SK-N-SH treated with all-trans-retinoic acid at 6 μM for 48 hours (cell line): ENCODE measurements around the gene IPO4.

Source experiments
- BACH2 ChIP-seq: fragments of 250-450 bp; sonication (Bioruptor Pico); IDR thresholded peaks from 2 replicates; pipeline ENCODE4 v1.9.0; 2021; ENCODE audit warnings: mild to moderate bottlenecking, borderline replicate concordance
- ESRRG ChIP-seq: fragments of 250-450 bp; sonication (Bioruptor Pico); IDR thresholded peaks from 2 replicates; pipeline ENCODE4 v1.6.1; 2021; ENCODE audit warnings: mild to moderate bottlenecking
- PATZ1 ChIP-seq: fragments of 250-450 bp; sonication (Bioruptor Pico); IDR thresholded peaks from 2 replicates; pipeline ENCODE4 v1.8.0; 2020; ENCODE audit warnings: mild to moderate bottlenecking, moderate library complexity, borderline replicate concordance
- POU6F1 ChIP-seq: fragments of 250-450 bp; sonication (Bioruptor Pico); IDR thresholded peaks from 2 replicates; pipeline ENCODE4 v1.8.0; 2021; ENCODE audit warnings: low read depth, mild to moderate bottlenecking, moderate library complexity, borderline replicate concordance
- RARB ChIP-seq: fragments of 250-450 bp; sonication (Bioruptor Pico); IDR thresholded peaks from 2 replicates; pipeline ENCODE4 v1.8.0; 2021; ENCODE audit warnings: mild to moderate bottlenecking, moderate library complexity
- SNAI2 ChIP-seq: fragments of 250-450 bp; sonication (Bioruptor Pico); IDR thresholded peaks from 2 replicates; pipeline ENCODE4 v1.5.0; 2020; ENCODE audit warnings: mild to moderate bottlenecking, moderate library complexity
- ZC3H10 ChIP-seq: fragments of 250-450 bp; sonication (Bioruptor Pico); IDR thresholded peaks from 2 replicates; pipeline ENCODE4 v1.5.1; 2021; ENCODE audit warnings: mild to moderate bottlenecking, moderate library complexity
- ZFP3 ChIP-seq: fragments of 250-450 bp; sonication (Bioruptor Pico); IDR thresholded peaks from 2 replicates; pipeline ENCODE4 v1.5.0; 2020; ENCODE audit warnings: mild to moderate bottlenecking, moderate library complexity
- ZFP30 ChIP-seq: fragments of 450-650 bp; formaldehyde crosslinking; IDR thresholded peaks from 2 replicates; pipeline ENCODE4 v1.5.0; 2022; ENCODE audit warnings: mild to moderate bottlenecking, moderate library complexity
- ZNF565 ChIP-seq: fragments of 450-650 bp; formaldehyde crosslinking; conservative IDR thresholded peaks from 2 replicates; pipeline ENCODE4 v1.5.0; 2020; ENCODE audit warnings: low read depth, mild to moderate bottlenecking, moderate library complexity
- ZNF70 ChIP-seq: fragments of 450-650 bp; formaldehyde crosslinking; IDR thresholded peaks from 2 replicates; pipeline ENCODE4 v1.5.0; 2020; ENCODE audit warnings: mild to moderate bottlenecking, moderate library complexity
- ZNF8 ChIP-seq: fragments of 450-650 bp; formaldehyde crosslinking; IDR thresholded peaks from 2 replicates; pipeline ENCODE4 v1.5.0; 2020; ENCODE audit warnings: mild to moderate bottlenecking, moderate library complexity

- no peak for TF ChIP-seq ESRRG (CRISPR knock-in tag)
- TF ChIP-seq ZNF70 = no peak
- no peak for TF ChIP-seq ZFP3 (CRISPR knock-in tag)
- TF ChIP-seq ZFP30 (CRISPR knock-in tag) = no peak
- TF ChIP-seq SNAI2 (CRISPR knock-in tag) = no peak
- TF ChIP-seq ZNF565 (CRISPR knock-in tag) = no peak
- no peak for TF ChIP-seq ZNF8 (CRISPR knock-in tag)
- TF ChIP-seq RARB (CRISPR knock-in tag) = no peak
- no peak for TF ChIP-seq BACH2 (CRISPR knock-in tag)
- no peak for TF ChIP-seq ZC3H10 (CRISPR knock-in tag)
- TF ChIP-seq PATZ1 (CRISPR knock-in tag) = no peak
- no peak for TF ChIP-seq POU6F1 (CRISPR knock-in tag)
These were observed 1.6 kb downstream of the IPO4 start for GRCh38 chr14:24186831-24187538.
